MG63 (cell line): ENCODE measurements around the gene RIMS3. TPM values are rescaled to one million over a fixed set of nuclear protein-coding genes. Genes with fewer than 3 reads are reported as not detected.
A peak's percentile ranks its signal among the peaks of the same experiment; 100 is the strongest.

Experiments
- DNase-seq: peaks from one replicate; pipeline ENCODE4 v3.0.0-alpha.2; 2020
- H3K27me3 ChIP-seq: fragments of 250-450 bp; sonication (Bioruptor Pico); 2 replicates; pipeline ENCODE4 v1.5.1; 2020; ENCODE audit warnings: mild to moderate bottlenecking, moderate library complexity
- H3K36me3 ChIP-seq: fragments of 250-450 bp; sonication (Bioruptor Pico); 2 replicates; pipeline ENCODE4 v1.5.1; 2020; ENCODE audit warnings: mild to moderate bottlenecking, moderate library complexity
- H3K4me3 ChIP-seq: fragments of 250-450 bp; sonication (Bioruptor Pico); 2 replicates; pipeline ENCODE4 v1.5.1; 2020; ENCODE audit warnings: mild to moderate bottlenecking, moderate library complexity
- H3K9me3 ChIP-seq: fragments of 250-450 bp; sonication (Bioruptor Pico); 2 replicates; pipeline ENCODE4 v1.5.1; 2020; ENCODE audit warnings: mild to moderate bottlenecking, moderate library complexity
- total RNA-seq: library from RNA; depleted of rRNA; stranded (reverse); fragments of >200 nt; shearing (Covaris generic); gene quantifications from 2 replicates; pipeline ENCODE4 v1.2.3, GENCODE V29; 2014; ENCODE audit warnings: low replicate concordance

RIMS3 gene
- total RNA-seq, 1 experiment from 2014 or later, result 0.82 TPM

- no peaks in the 10 kb centered on the region; the same call in 1 of the 2 replicates for H3K27me3 ChIP-seq
- H3K9me3 ChIP-seq, result no peaks in the 10 kb centered on the region
- no peaks in the 10 kb centered on the region for H3K36me3 ChIP-seq
- no peak overlapping the region for H3K4me3 ChIP-seq
- DNase-seq, result no peak
These were observed 1.3 kb downstream of the RIMS3 start for GRCh38 chr1:40664167-40664537.

- Histone ChIP-seq H3K9me3 (no peaks in the 10 kb centered on the region), H3K4me3 (no peak overlapping the region), H3K36me3 (no peaks in the 10 kb centered on the region), H3K27me3 (no peaks in the 10 kb centered on the region; the same call in 1 of the 2 replicates)
- no peak for DNase-seq
These were observed 1.9 kb downstream of the RIMS3 start for GRCh38 chr1:40663324-40664166.

GRCh38 chr1:40662864-40663263 is 2.6 kb downstream of the RIMS3 start:
- no peak overlapping the region for H3K4me3 ChIP-seq
- no peaks in the 10 kb centered on the region for H3K9me3 ChIP-seq
- peak; percentile 12 for DNase-seq
- no peaks in the 10 kb centered on the region for H3K36me3 ChIP-seq
- no peaks in the 10 kb centered on the region; the same call in 1 of the 2 replicates for H3K27me3 ChIP-seq

GRCh38 chr1:40662151-40662550 is 3.3 kb downstream of the RIMS3 start:
- H3K27me3 ChIP-seq, result no peaks in the 10 kb centered on the region; the same call in 1 of the 2 replicates

GRCh38 chr1:40661678-40662077 is 3.8 kb downstream of the RIMS3 start:
- H3K27me3 ChIP-seq, result no peaks in the 10 kb centered on the region; the same call in 1 of the 2 replicates
- no peak for DNase-seq

More at GRCh38 chr1:40662151-40662550, 3.3 kb downstream of the RIMS3 start:
- Histone ChIP-seq H3K9me3 (no peaks in the 10 kb centered on the region), H3K36me3 (no peaks in the 10 kb centered on the region), H3K4me3 (no peak overlapping the region)
- no peak for DNase-seq

GRCh38 chr1:40659649-40659947 is 5.9 kb downstream of the RIMS3 start:
- H3K4me3 ChIP-seq, result no peak overlapping the region
- H3K36me3 ChIP-seq, result no peaks in the 10 kb centered on the region
- no peaks in the 10 kb centered on the region for H3K9me3 ChIP-seq
- DNase-seq, result no peak
- H3K27me3 ChIP-seq, result no peaks in the 10 kb centered on the region; the same call in 1 of the 2 replicates

More at GRCh38 chr1:40661678-40662077, 3.8 kb downstream of the RIMS3 start:
- no peaks in the 10 kb centered on the region for H3K9me3 ChIP-seq
- H3K4me3 ChIP-seq, result no peak overlapping the region
- no peaks in the 10 kb centered on the region for H3K36me3 ChIP-seq

- DNase-seq, result no peak
- Histone ChIP-seq H3K9me3 (no peaks in the 10 kb centered on the region), H3K27me3 (no peaks in the 10 kb centered on the region; the same call in 1 of the 2 replicates), H3K4me3 (no peak overlapping the region), H3K36me3 (no peaks in the 10 kb centered on the region)
These were observed 6.5 kb downstream of the RIMS3 start for GRCh38 chr1:40658751-40659648.

GRCh38 chr1:40657046-40657445 is 8.4 kb downstream of the RIMS3 start:
- Histone ChIP-seq H3K27me3 (no peaks in the 10 kb centered on the region; the same call in 1 of the 2 replicates), H3K36me3 (no peaks in the 10 kb centered on the region), H3K4me3 (no peak overlapping the region), H3K9me3 (no peaks in the 10 kb centered on the region)
- DNase-seq, result no peak

GRCh38 chr1:40653851-40654537 is 11.5 kb downstream of the RIMS3 start:
- DNase-seq, result no peak
- Histone ChIP-seq H3K9me3 (no peaks in the 10 kb centered on the region), H3K36me3 (no peaks in the 10 kb centered on the region), H3K4me3 (no peak overlapping the region), H3K27me3 (no peaks in the 10 kb centered on the region; the same call in 1 of the 2 replicates)

- H3K4me3 ChIP-seq, result no peak overlapping the region
- H3K27me3 ChIP-seq, result no peaks in the 10 kb centered on the region
- no peaks in the 10 kb centered on the region for H3K9me3 ChIP-seq
- DNase-seq, result no peak
- H3K36me3 ChIP-seq, result no peaks in the 10 kb centered on the region
These were observed 12.5 kb downstream of the RIMS3 start for GRCh38 chr1:40652979-40653378.

- no peak for DNase-seq
- Histone ChIP-seq H3K9me3 (no peaks in the 10 kb centered on the region), H3K36me3 (no peaks in the 10 kb centered on the region), H3K27me3 (no peaks in the 10 kb centered on the region), H3K4me3 (no peak overlapping the region)
These were observed 13.0 kb downstream of the RIMS3 start for GRCh38 chr1:40652468-40652867.

GRCh38 chr1:40651138-40651857 is 14.2 kb downstream of the RIMS3 start:
- H3K9me3 ChIP-seq, result no peaks in the 10 kb centered on the region
- no peaks in the 10 kb centered on the region for H3K27me3 ChIP-seq
- H3K36me3 ChIP-seq, result no peaks in the 10 kb centered on the region
- no peak for DNase-seq
- no peak overlapping the region for H3K4me3 ChIP-seq

GRCh38 chr1:40650075-40650474 is 15.4 kb downstream of the RIMS3 start:
- Histone ChIP-seq H3K4me3 (no peak overlapping the region), H3K9me3 (no peaks in the 10 kb centered on the region), H3K27me3 (no peaks in the 10 kb centered on the region), H3K36me3 (no peaks in the 10 kb centered on the region)
- DNase-seq, result no peak

GRCh38 chr1:40649592-40649930 is 15.9 kb downstream of the RIMS3 start:
- no peaks in the 10 kb centered on the region for H3K27me3 ChIP-seq
- no peak overlapping the region for H3K4me3 ChIP-seq
- H3K36me3 ChIP-seq, result no peaks in the 10 kb centered on the region
- DNase-seq, result no peak
- no peaks in the 10 kb centered on the region for H3K9me3 ChIP-seq

GRCh38 chr1:40648928-40649591 is 16.4 kb downstream of the RIMS3 start:
- Histone ChIP-seq H3K27me3 (no peaks in the 10 kb centered on the region), H3K9me3 (no peaks in the 10 kb centered on the region), H3K4me3 (no peak overlapping the region), H3K36me3 (no peaks in the 10 kb centered on the region)
- DNase-seq, result no peak

- no peak overlapping the region for H3K4me3 ChIP-seq
- H3K27me3 ChIP-seq, result no peaks in the 10 kb centered on the region
- no peak for DNase-seq
- H3K9me3 ChIP-seq, result no peaks in the 10 kb centered on the region
- H3K36me3 ChIP-seq, result no peaks in the 10 kb centered on the region
These were observed 17.3 kb downstream of the RIMS3 start for GRCh38 chr1:40648200-40648599.
